Mammary epithelial cell (primary cell): Measurements from ENCODE around the gene ASGR1.
"Not testable (repeated sequence)": the region's sequence is repeated elsewhere in the genome, so short reads cannot be mapped to it uniquely, and the experiment has no call there.

ENCODE experiments used
- CTCF ChIP-seq, 2 donors: IDR thresholded peaks in 1 of 2; conservative IDR thresholded peaks in 1 of 2; 2 replicates each; pipeline ENCODE4 v1.5.1; 2011 to 2012; ENCODE audit warnings: inconsistent platforms in 2 of 2, low read length in 2 of 2, mild to moderate bottlenecking in 2 of 2, control low read depth in 1 of 2, low read depth in 1 of 2; ENCODE audit not compliant: insufficient read depth in 1 of 2; ENCODE audit errors: extremely low read depth in 1 of 2
- EZH2 ChIP-seq: IDR thresholded peaks from 2 replicates; pipeline ENCODE4 v1.6.1; 2012; ENCODE audit warnings: low read length, inconsistent platforms, borderline replicate concordance

DNA sequence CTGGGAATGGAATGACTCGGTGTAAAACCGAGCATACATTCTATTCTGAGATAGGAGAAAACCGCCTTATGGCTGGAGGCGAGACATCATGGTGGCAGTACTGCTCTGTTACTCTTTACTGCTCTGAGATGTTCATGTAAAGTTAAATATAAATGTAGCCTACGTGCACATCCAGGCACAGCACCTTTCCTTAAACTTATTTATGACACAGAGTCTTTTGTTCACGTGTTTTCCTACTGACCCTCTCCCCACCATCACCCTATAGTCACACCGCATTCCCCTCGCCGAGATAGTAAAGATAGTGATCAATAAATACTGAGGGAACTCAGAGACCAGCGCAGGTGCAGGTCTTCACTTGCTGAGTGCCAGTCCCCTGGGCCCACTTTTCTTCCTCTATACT, 19.6 kb downstream of the ASGR1 start:
- TF ChIP-seq CTCF (conservative IDR thresholded peaks at IDR 0.05 in 1 of 2, IDR thresholded peaks at IDR 0.05 in 1 of 2; ENCODE audit: extremely low read depth in 1 of 2, insufficient read depth in 1 of 2, low read depth in 1 of 2, low read length in 2 of 2); EZH2: not testable (repeated sequence)
